Renal pelvis (tissue), 4 donors: ENCODE results near the gene TLCD3B. TPM values are rescaled to one million over a fixed set of nuclear protein-coding genes. Genes with fewer than 3 reads are reported as not detected.

Experiments used
- DNase-seq: peaks from one replicate; pipeline ENCODE4 v3.0.0-alpha.2; 2013
- polyA plus RNA-seq, 3 donors: library from polyadenylated mRNA; unstranded; fragments of 120-200 nt; gene quantifications; one replicate each; pipeline ENCODE4 v1.2.1, GENCODE V29; 2013; ENCODE audit not compliant: insufficient read length in 3 of 3

Gene TLCD3B
- polyA plus RNA-seq, 3 donors = 1.2 to 1.7 (median 1.2) TPM

DNA sequence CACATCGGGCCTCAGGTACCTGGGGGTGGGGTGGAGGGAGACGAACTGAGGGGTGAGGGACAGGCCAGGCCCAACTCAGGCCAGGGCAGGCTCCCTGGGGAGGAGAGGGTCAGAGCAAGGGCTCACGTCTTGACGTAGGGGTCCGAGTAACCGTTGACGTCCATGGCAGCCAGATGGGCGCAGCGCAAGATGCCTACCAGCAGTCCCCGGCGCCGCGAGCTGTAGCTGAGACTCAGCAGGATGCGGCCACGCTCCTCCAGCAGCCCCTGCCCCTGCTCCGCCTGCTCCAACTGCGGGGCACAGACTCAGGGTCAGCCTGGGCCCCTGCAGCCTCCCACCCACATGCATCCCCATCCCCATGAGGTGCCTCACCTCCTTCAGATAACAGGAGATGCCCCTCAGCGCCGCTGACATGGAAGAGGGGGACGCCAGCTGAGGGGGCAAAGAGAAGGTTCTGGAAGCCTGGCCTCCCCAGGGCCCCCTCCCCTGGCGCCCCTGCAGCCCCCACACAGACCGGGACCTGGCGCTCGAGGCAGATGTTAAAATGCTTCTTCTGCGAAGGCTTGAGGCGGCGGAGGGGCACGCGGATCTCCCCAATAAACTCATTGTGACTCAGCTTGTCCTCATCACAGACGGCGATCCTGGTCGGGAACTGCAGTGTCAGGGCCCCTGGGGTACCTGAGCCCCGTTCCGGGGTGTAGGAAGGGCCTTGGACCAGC lies 24.3 kb downstream of the TLCD3B start:
- no peak for DNase-seq

DNA sequence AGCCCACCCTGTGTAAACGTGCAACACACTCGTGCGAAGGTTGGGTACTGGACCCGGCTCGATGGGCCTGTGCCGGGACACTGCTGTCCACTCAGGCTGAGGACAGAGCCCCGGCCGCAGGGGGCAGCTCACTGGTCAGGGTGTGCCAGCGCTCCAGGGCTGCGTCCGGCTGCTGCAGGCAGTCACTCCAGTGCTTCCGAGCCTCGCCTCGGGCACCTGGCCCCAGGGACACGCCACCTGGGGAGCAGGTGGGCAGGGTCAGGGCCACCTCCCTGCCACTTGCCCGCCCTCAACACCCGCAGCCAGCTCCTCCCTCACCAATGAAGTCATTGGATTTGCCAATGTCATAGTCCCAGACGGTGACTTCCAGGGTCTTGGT lies 25.0 kb downstream of the TLCD3B start:
- DNase-seq = no peak

DNA sequence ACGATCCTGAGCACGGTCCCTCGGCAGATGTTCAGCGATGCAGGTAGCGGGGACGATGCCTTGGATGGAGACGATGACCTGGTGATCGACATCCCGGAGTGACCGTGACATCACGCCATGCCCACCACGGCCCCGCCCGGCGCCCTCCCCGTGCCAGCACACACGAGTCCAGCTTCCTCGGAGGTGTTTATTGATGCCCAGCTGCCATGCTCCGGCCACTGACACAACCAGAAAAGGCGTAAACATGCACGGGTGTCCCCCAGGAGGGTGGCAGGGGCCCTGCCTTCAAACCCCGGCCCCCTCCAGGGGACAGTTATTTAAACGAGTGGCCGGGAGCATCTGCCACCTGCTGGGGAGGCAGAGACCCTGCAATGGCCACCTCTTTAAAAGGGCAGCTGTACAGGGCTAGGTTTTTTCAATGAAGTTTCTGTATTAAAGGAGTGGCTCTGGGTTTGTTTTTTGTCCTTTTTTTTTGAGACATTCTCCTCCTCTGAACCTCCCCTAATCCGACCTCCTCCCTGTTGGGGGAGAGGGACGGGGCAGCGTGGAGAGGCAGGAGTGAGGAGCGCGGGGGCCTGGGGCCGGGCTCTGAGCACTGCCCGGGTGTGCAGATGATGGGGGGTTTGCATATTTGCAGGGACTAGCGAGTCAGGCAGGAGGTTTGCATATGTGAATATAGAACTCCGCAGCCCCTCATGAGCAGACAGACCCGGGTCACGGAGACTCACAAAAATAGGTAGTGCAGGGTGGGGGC lies 25.6 kb downstream of the TLCD3B start:
- no peak for DNase-seq

DNA sequence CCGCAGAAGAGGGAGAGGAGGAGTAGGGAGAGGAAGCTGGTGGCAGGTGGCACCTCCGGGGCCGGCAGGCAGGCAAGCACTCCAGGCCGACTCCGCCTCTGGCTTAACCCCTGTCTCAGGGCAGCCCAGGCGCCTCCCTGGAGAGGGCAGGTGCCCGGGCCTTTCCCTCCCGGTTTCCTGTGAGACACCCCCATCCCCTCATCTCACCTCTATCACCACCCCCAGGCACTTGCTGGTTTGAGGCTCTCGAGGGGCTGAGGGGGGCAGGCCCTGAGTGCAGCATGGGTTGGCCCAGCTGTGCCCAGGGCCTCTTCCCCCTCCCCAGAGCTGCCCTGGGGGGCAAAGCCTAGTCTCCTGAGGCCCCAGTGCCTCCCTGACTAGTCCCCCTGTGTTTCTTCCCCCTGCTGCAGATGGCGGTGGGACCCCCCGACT lies 26.2 kb downstream of the TLCD3B start:
- DNase-seq = no peak

DNA sequence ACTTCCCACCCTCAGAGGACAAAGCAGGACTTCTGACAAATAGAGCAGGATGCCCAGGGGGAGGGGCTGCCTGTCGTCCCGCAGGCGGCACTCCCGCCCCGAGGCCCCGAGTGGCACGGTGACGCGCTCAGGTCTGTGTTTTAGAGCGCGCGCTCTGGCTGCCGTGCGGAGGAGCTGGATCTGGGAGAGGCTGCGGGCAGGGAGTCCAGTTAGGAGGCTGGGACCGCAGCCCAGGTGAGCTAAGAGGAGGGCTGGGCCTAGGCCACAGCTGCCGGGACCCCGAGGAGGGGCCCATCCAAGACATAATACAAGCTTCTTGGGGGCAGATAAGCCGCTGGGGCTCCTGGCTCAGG lies 26.7 kb downstream of the TLCD3B start:
- no peak for DNase-seq

DNA sequence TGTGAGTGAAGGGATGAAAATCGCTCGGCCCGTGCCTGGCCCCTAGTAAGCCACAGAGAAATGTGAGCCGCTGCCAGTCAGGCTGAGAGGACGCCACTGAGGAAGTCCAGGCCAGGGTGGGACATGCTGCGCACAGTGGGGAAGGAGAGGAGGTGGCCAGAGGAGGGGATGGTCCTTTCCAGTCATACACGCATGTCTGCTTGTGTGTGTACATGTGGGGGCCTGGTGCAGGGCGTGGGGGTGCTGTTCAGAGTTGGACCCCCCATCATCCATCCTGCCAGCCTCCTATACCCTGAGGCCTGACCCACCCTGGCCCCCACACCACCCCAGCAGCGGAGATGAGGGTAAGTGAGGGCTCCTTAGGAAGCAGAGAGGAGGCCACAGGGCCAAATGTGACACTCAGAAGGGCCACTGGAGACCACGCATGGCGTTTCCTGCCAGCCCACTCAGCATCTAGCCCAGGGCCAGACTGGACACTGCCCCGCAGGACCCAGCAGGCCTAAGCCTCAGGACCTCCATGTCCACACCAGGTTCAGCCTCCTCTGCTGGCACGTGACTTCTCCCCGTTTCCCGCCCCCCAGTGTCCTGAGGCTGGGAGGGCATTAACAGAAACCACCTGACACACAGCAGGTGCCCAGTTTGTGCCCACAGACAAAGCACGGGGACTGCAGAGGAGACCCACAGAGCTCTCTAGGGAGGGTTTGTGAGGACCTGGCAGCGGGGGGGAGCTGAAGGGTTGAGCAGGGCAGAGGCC lies 27.2 kb downstream of the TLCD3B start:
- DNase-seq = no peak

DNA sequence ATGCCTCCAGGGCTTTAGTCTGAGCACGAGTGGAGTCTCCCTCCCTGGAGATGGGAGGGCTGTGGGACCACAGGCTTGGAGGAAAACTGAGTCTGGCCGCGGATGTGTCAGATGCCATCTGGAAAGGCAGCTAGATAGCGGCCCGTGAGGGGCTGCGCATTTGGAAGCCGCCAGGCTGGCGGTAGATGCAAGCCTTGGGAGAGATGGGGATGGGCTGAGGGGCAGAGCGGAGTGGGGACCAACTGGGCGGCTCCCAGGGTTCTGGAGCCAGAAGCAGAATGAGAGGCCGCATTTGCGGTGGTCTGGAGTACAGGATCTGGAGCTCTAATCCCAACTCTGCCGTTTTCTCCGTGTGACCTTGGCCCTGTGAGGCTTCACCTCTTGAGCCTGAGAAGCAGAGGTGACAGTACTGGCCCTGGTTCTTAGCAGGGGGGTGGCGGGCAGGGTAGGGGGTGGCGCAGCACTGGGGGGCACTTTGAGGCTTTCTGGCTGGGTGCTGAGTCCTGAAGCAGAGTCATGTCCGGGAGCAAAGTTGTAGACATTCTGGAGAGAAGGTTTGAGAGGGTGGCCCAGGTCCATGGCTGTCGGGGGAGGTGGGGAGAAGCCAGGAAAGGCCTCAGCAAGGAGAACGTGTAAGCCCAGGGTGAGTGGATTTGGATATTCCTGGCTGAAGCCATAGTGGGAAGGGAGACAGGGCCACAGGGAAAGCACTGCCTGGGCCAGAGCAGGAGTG lies 28.3 kb downstream of the TLCD3B start:
- no peak for DNase-seq

DNA sequence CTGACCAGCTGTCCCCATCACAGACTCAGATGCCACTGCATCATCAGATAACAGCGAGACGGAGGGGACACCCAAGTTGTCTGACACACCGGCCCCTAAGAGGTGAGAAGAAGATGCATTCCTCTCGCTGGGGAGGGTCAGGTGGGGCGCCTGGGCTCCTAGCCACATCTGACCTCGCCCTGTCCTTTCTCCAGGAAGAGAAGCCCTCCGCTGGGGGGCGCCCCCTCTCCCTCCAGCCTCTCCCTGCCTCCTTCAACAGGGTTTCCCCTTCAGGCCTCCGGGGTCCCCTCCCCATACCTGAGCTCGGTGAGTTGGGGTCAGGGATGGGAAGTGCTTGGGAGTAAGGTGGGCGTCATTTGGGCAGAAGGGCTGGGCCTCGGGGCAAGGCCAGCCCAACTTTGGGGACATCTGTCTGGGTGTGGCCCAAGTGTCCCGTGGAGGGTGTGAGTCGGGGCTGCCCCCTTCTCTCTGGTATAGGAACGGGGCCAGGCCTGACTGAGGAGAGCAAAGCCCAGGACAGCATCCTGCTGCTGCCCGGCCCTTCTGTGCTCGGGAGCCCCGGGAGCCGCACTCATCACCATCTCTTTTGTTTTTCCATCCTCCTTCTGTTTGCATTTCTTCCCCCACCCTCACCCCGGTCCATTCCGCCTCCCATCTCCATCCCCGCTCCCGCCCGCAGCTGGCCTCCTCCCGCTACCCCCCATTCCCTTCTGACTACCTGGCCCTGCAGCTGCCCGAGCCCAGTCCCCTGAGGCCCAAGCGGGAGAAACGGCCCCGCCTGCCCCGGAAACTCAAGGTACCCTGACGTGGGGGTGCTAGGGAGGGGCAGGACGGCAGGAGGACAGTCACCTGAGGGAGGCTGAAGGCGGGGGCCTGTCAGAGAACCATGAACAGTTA lies 30.1 kb downstream of the TLCD3B start:
- DNase-seq = no peak

DNA sequence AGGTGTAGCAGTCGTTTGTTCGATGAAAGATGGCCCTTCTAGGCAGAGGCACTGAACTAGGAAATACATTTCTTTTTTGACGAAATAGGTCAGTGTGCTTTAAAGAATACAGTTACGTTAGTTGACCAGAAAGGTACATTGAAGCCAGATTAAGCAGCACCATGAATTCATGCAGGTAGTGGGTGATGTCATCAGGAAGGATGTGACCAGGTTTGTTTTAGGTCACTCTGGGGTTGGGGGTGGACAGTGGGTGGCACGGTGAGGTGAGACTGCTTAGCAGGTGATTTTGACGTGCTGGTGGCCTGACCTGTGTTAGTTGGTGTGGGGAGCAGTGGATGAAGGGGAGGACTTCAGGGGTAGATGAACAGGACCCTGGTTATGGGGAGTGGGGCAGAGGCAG lies 31.5 kb downstream of the TLCD3B start:
- no peak for DNase-seq

DNA sequence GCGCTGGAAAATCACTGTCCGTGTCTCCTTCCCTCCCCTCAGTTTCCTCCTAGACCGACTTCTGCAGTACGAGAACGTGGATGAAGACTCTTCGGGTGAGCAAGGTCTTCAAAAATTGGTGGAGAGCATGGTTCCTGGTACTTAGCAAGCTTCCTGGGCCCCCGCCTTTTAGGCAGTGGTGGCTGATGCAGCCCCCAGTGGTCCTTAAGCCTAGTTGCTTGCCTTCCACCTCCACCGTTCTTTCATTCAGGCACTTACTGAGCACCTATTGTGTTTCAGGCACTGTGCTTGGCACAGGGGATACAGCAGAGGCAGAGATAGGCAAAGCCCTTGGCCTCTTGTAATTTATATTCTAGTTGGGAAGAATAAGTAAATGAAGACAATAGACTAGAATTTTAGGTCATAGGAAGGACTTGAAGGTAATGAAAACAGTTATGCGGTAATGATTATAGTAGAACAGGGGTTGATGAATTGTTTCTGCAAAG lies 34.3 kb downstream of the TLCD3B start:
- no peak for DNase-seq

DNA sequence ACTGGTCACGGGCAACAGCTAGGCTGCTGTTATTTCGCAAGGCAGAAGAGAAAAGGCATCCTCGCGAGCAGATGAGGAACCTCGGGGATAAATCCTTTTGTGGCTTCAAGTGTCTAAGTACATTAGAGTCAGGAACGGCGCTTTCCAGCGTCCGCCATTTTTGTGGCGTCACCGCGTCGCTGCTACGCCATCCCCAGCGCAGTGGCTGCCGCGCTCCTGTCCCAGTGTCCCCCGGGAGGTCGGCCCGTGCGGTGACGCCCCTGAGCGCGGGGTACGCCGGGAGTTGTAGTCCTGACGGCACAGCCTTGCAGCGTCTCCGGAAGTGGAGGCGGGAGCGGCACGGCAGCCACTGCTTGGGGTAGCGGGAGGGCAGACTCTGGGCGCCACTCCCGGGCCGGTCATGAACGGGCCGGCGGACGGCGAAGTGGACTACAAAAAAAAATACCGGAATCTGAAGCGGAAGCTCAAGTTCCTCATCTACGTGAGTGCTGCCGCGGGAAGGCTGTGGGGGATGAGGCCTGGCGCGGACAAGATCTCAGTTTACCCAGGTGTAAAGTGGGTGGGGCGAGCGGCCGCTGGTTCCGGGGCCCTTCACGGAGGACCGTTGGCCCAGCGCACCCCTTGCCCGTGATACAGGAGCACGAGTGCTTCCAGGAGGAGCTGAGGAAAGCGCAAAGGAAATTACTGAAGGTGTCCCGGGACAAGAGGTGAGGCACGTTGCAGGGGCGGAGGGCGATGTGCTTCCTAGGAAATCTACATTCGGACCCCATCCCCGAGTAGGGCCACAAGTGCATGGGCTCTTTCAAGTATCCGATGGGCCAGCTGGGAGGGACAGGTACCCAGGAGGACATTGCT lies 34.9 kb downstream of the TLCD3B start, which contains the start of gene INO80E:
Gene INO80E (plus strand): TSS at position 331 of the 855 bp plus-strand sequence. CDS start 70 bp downstream, at position 401.
- DNase-seq = peak; percentile 97

DNA sequence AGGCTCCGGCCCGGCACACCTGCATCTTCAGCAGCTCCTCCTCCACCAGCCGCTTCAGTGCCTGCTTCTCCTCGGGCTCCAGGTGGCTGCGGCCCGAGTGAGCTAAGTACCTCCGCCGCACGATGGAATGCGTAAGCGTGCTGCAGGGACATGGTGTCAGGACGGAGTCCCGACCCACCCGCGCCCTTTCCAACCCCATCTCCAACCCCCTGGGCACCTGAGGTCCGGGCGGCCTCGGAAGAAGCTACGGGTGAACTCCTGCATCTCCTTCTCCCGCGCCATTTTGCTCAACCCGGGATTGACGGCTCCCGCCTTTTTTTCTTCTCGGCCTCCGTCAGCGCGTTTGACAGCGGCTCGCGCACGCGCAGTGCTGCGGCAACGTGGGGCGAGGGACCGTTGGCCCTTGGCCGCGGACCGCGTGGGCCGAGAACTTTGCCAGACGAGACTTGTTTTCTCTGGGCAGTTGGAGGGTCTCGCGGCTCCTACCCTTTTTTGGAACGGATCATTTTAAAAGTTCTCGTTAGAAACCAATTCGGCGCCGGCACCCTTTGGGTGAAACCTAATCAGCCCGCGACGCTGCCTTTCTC lies 35.7 kb downstream of the TLCD3B start, which contains the start of gene HIRIP3:
Gene HIRIP3 (minus strand): TSS at position 294 of the 587 bp plus-strand sequence. CDS start 12 bp downstream, at position 282.
- peak; percentile 86 for DNase-seq

DNA sequence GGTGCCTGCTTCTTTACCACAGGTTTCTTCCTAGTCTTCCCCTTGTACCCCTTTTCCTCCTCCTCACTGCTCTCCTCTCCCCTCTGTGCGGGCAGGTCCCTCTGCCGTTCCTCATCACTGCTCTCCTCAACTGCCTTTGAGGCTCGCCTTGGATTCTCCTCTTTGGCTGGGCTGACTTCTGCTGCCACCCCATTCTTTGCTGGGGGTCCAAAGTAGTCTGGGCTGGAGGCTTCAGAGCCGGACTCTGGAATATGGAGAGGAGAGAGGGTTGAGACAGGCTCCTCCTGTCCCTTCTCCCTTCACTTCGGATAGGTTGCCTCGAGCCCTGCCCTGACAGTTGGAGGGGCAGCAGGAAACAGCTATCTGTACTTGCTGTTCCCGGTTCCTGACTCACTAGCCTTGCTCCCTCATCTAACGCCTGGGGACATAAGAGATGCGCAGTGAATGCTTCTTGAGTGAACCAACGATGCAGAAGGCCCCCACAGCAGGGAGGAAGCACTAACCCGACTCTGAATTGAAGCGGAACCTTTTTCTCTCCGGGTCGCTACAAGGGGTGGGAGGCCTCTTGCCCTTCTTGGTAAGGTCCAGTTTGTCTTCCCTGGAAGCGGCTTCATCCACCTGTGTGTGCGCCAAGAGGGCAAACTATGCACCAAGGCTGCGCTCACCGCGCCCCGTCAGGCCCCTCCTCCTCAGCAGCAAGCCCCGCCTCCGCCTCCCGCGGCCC lies 36.3 kb downstream of the TLCD3B start:
- no peak for DNase-seq

DNA sequence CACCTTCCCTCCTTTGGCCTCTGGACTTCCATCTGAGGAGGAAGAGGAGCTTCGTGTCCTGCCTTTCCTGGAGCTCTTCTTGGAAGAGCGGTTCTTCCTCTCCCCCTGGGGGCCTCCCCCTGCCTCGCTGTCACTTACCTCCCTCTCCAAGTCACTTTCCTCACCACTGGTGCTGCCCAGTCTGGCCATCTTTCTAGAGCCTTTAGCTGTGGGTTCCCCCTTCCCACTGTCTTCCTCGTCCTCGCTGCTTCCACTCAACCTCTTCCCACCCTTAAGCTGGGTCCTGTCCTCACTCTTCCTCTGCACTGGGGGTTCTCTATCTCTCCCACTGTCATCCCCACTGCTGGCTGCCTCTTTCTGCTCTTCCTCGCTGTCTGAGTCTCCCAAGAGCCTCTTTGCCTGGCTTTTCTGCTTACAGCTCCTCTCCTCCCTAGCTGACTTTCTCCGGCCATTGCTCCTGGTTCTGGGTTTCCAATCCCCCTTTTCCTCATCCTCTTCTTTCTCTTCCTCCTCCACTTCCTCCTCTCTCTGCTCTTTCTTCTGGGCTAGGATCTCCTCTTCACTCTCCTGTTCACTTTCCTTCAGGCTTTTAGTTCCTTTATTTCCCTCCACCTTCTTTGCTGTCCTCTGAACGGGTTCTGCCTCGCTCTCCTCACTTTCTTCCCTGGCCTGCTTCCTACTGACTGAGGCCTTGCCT lies 37.0 kb downstream of the TLCD3B start:
- no peak for DNase-seq

DNA sequence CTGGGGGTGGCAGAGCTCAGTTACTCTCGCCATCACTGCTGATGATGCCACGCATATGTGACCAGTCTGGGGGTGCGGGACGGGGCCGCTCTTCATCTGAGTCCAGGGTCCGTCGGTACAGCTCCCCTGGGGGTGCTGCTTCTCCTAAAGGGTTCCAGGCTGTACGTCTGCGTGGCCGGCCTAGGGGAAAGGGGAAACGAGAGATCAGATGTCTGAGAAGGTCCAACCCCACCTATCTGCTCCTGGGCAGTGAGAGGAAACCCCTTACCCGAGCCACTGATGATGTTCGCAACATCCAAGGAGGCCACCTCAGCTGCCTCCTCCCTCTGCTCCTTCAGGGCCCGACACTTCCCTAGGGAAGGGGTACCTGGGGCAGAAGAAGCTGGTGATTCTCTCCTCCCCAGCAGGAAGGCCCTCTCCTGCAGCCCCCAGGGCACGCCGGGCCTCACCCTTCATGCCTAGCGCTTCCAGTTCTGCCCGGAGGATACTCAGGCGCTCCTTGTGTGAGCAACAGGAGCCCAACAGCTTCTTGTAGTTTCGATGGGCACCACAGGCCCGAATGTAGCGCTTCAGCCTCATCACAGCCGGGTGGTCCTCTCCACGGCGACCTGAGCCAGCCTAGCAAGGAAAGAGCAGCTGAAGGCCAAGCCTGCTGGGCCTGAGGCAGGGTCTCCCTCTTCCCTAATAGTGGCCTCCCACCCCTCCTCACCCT lies 37.7 kb downstream of the TLCD3B start:
- no peak for DNase-seq

DNA sequence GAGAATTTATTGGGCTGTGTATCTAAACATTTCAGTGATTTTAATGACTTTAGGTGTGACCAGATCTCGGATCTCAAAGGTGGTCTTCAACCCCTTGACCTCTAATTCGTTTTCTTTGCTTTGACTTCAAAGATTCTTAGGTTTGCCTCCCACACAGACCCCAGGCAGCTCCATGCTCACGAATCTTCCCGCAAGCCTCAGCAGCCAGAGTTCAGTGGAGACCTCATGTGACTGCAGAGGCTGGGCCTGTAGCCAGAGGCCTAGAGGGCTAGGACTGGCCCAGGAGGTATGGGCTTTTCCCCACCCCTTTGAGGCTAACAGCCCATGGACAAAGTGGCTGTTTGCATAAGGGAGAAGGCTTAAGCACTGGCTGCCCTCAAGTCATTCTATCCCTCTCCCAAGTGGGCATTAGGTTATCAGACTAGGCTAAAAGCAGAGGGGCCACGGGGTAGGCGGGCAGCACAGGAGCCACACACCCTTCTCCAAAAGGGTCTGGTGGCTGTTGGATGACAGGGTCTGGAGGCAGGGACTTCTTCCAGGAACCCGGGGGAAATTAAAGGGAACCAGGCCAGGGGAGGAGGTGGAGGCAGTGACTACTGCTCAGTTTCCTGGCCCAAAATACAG lies 38.6 kb downstream of the TLCD3B start:
- DNase-seq = peak; percentile 59

DNA sequence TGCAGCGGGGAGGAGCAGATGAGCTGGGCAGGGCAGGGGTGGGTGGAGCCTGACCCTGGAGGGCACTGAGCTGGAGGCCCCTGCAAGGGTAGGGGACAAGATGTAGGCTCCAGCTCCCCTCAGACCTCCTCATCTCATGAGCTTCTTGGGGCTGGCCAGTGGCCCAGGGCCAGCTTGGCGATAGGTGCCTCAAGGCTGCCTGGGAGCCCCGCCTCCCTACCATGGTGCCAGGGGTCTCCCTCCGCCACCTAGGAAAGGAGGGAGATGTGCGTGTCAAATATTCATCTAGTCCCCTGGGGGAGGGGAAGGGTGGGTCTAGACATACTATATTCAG lies 39.5 kb downstream of the TLCD3B start:
- DNase-seq = no peak
